K562 (cell line): ENCODE data around the gene CAPS.

ENCODE experiments used
- ATF1 ChIP-seq, 2 experiments: fragments of 450-650 bp in 1 of 2; IDR thresholded peaks; 2 replicates each; pipeline ENCODE4 v1.6.1; 2016; ENCODE audit warnings: missing compliant biosample characterization in 1 of 2, missing genetic modification characterization in 1 of 2
- BRCA1 ChIP-seq, 2 experiments: fragments of 450-650 bp in 1 of 2; sonication (generic) in 1 of 2; formaldehyde crosslinking in 1 of 2; IDR thresholded peaks; 2 replicates each; pipeline versions ENCODE4 v1.5.0 to v1.6.1; 2017 to 2020; ENCODE audit warnings: mild to moderate bottlenecking in 1 of 2, missing genetic modification reagents in 1 of 2
- DPF2 ChIP-seq: fragments of 450-650 bp; IDR thresholded peaks from 2 replicates; pipeline ENCODE4 v1.6.1; 2016
- MIER1 ChIP-seq: fragments of 450-650 bp; IDR thresholded peaks from 2 replicates; pipeline ENCODE4 v1.6.1; 2016; ENCODE audit warnings: antibody characterized with exemption, mild to moderate bottlenecking, low read depth
- RFX5 ChIP-seq: IDR thresholded peaks from 2 replicates; pipeline ENCODE4 v1.6.1; 2011; ENCODE audit warnings: low read depth, mild to moderate bottlenecking, improper control_type of control experiment, low read length
- SREBF1 ChIP-seq: fragments of 150-350 bp; IDR thresholded peaks from 2 replicates; pipeline ENCODE4 v1.6.1; 2014; ENCODE audit warnings: antibody characterized with exemption, low read depth, low read length, borderline replicate concordance
- YY1 ChIP-seq, 3 experiments: IDR thresholded peaks; 2 replicates each; pipeline ENCODE4 v1.6.1; 2011; ENCODE audit warnings: low read length in 2 of 3, mild to moderate bottlenecking in 2 of 3, moderate library complexity in 2 of 3, borderline replicate concordance in 1 of 3, control low read depth in 1 of 3, low read depth in 1 of 3; ENCODE audit not compliant: insufficient read depth in 3 of 3, insufficient replicate concordance in 2 of 3, control insufficient read depth in 1 of 3, insufficient read length in 1 of 3; ENCODE audit errors: extremely low read depth in 1 of 3
- ZC3H11A ChIP-seq: IDR thresholded peaks from 2 replicates; pipeline ENCODE4 v1.6.1; 2012; ENCODE audit warnings: low read depth, low read length, improper control_type of control experiment
- TF ChIP-seq, protein P1 (sequence below), 3 experiments: IDR thresholded peaks in 2 of 3; conservative IDR thresholded peaks in 1 of 3; 2 replicates each; pipeline ENCODE4 v1.5.1; 2011 to 2012; ENCODE audit warnings: low read length in 3 of 3, mild to moderate bottlenecking in 3 of 3, control low read depth in 2 of 3, improper control_type of control experiment in 1 of 3, inconsistent platforms in 1 of 3, low read depth in 1 of 3, mixed read lengths in 1 of 3, moderate library complexity in 1 of 3; ENCODE audit not compliant: insufficient read depth in 2 of 3
- TF ChIP-seq, protein P2 (sequence below), 2 experiments: IDR thresholded peaks; 2 replicates each; pipeline ENCODE4 v1.6.1; 2011; ENCODE audit warnings: borderline replicate concordance in 1 of 2, control low read depth in 1 of 2, low read depth in 1 of 2, low read length in 1 of 2, mild to moderate bottlenecking in 1 of 2, mixed read lengths in 1 of 2, moderate library complexity in 1 of 2; ENCODE audit not compliant: insufficient read depth in 1 of 2, insufficient read length in 1 of 2, poor library complexity in 1 of 2, severe bottlenecking in 1 of 2; ENCODE audit errors: extremely low read depth in 1 of 2
- TF ChIP-seq, protein P3 (sequence below): IDR thresholded peaks from 3 replicates; pipeline ENCODE4 v1.6.1; 2011; ENCODE audit warnings: borderline replicate concordance, mild to moderate bottlenecking, moderate library complexity; ENCODE audit not compliant: insufficient read length; ENCODE audit errors: extremely low read depth
- TF ChIP-seq, protein P4 (sequence below): fragments of 450-650 bp; IDR thresholded peaks from 2 replicates; pipeline ENCODE4 v1.6.1; 2016; ENCODE audit warnings: low read depth
- TF ChIP-seq, protein P5 (sequence below): fragments of 250-450 bp; sonication (Bioruptor Pico); IDR thresholded peaks from 2 replicates; pipeline ENCODE4 v1.9.0; 2021; ENCODE audit warnings: mild to moderate bottlenecking

DNA sequence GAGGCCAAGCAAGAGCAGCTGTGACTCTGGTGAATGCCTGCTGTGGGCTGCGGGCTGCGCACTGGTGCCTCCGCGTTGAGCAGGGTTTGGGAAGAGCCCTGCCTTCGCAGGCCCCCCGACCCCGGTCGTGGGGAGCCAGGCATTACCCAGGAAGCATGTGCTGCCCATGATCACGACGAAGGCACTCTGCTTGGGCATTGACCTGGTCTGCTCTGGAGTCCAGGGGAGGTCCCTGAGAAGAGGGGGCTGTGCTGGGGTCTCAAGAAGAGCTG is 44.7 kb downstream of the CAPS start:
- TF ChIP-seq, protein P1, sequence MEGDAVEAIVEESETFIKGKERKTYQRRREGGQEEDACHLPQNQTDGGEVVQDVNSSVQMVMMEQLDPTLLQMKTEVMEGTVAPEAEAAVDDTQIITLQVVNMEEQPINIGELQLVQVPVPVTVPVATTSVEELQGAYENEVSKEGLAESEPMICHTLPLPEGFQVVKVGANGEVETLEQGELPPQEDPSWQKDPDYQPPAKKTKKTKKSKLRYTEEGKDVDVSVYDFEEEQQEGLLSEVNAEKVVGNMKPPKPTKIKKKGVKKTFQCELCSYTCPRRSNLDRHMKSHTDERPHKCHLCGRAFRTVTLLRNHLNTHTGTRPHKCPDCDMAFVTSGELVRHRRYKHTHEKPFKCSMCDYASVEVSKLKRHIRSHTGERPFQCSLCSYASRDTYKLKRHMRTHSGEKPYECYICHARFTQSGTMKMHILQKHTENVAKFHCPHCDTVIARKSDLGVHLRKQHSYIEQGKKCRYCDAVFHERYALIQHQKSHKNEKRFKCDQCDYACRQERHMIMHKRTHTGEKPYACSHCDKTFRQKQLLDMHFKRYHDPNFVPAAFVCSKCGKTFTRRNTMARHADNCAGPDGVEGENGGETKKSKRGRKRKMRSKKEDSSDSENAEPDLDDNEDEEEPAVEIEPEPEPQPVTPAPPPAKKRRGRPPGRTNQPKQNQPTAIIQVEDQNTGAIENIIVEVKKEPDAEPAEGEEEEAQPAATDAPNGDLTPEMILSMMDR (IDR thresholded peaks at IDR 0.05 in 2 of 3, conservative IDR thresholded peaks at IDR 0.05 in 1 of 3; ENCODE audit: insufficient read depth in 2 of 3, low read depth in 1 of 3, low read length in 3 of 3), result no peak
- TF ChIP-seq SREBF1 (no peak), ZC3H11A (no peak), ATF1 (CRISPR knock-in tag; IDR thresholded peaks at IDR 0.05) (no peak), ATF1 (tag; IDR thresholded peaks at IDR 0.05) (no peak), RFX5 (no peak), YY1 (IDR thresholded peaks at IDR 0.05; ENCODE audit: borderline replicate concordance in 1 of 3, control insufficient read depth in 1 of 3, extremely low read depth in 1 of 3, insufficient read depth in 3 of 3, insufficient read length in 1 of 3, insufficient replicate concordance in 2 of 3, low read depth in 1 of 3, low read length in 2 of 3) (no peak), BRCA1 (IDR thresholded peaks at IDR 0.05) (no peak), BRCA1 (CRISPR knock-in tag; IDR thresholded peaks at IDR 0.05) (no peak), MIER1 (no peak), DPF2 (no peak)
- TF ChIP-seq, protein P2, sequence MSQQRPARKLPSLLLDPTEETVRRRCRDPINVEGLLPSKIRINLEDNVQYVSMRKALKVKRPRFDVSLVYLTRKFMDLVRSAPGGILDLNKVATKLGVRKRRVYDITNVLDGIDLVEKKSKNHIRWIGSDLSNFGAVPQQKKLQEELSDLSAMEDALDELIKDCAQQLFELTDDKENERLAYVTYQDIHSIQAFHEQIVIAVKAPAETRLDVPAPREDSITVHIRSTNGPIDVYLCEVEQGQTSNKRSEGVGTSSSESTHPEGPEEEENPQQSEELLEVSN (IDR thresholded peaks at IDR 0.05; ENCODE audit: borderline replicate concordance in 1 of 2, extremely low read depth in 1 of 2, insufficient read depth in 1 of 2, insufficient read length in 1 of 2, low read depth in 1 of 2, low read length in 1 of 2, poor library complexity in 1 of 2, severe bottlenecking in 1 of 2), result no peak
- TF ChIP-seq, protein P3, sequence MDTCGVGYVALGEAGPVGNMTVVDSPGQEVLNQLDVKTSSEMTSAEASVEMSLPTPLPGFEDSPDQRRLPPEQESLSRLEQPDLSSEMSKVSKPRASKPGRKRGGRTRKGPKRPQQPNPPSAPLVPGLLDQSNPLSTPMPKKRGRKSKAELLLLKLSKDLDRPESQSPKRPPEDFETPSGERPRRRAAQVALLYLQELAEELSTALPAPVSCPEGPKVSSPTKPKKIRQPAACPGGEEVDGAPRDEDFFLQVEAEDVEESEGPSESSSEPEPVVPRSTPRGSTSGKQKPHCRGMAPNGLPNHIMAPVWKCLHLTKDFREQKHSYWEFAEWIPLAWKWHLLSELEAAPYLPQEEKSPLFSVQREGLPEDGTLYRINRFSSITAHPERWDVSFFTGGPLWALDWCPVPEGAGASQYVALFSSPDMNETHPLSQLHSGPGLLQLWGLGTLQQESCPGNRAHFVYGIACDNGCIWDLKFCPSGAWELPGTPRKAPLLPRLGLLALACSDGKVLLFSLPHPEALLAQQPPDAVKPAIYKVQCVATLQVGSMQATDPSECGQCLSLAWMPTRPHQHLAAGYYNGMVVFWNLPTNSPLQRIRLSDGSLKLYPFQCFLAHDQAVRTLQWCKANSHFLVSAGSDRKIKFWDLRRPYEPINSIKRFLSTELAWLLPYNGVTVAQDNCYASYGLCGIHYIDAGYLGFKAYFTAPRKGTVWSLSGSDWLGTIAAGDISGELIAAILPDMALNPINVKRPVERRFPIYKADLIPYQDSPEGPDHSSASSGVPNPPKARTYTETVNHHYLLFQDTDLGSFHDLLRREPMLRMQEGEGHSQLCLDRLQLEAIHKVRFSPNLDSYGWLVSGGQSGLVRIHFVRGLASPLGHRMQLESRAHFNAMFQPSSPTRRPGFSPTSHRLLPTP, result no peak
- TF ChIP-seq, protein P4, sequence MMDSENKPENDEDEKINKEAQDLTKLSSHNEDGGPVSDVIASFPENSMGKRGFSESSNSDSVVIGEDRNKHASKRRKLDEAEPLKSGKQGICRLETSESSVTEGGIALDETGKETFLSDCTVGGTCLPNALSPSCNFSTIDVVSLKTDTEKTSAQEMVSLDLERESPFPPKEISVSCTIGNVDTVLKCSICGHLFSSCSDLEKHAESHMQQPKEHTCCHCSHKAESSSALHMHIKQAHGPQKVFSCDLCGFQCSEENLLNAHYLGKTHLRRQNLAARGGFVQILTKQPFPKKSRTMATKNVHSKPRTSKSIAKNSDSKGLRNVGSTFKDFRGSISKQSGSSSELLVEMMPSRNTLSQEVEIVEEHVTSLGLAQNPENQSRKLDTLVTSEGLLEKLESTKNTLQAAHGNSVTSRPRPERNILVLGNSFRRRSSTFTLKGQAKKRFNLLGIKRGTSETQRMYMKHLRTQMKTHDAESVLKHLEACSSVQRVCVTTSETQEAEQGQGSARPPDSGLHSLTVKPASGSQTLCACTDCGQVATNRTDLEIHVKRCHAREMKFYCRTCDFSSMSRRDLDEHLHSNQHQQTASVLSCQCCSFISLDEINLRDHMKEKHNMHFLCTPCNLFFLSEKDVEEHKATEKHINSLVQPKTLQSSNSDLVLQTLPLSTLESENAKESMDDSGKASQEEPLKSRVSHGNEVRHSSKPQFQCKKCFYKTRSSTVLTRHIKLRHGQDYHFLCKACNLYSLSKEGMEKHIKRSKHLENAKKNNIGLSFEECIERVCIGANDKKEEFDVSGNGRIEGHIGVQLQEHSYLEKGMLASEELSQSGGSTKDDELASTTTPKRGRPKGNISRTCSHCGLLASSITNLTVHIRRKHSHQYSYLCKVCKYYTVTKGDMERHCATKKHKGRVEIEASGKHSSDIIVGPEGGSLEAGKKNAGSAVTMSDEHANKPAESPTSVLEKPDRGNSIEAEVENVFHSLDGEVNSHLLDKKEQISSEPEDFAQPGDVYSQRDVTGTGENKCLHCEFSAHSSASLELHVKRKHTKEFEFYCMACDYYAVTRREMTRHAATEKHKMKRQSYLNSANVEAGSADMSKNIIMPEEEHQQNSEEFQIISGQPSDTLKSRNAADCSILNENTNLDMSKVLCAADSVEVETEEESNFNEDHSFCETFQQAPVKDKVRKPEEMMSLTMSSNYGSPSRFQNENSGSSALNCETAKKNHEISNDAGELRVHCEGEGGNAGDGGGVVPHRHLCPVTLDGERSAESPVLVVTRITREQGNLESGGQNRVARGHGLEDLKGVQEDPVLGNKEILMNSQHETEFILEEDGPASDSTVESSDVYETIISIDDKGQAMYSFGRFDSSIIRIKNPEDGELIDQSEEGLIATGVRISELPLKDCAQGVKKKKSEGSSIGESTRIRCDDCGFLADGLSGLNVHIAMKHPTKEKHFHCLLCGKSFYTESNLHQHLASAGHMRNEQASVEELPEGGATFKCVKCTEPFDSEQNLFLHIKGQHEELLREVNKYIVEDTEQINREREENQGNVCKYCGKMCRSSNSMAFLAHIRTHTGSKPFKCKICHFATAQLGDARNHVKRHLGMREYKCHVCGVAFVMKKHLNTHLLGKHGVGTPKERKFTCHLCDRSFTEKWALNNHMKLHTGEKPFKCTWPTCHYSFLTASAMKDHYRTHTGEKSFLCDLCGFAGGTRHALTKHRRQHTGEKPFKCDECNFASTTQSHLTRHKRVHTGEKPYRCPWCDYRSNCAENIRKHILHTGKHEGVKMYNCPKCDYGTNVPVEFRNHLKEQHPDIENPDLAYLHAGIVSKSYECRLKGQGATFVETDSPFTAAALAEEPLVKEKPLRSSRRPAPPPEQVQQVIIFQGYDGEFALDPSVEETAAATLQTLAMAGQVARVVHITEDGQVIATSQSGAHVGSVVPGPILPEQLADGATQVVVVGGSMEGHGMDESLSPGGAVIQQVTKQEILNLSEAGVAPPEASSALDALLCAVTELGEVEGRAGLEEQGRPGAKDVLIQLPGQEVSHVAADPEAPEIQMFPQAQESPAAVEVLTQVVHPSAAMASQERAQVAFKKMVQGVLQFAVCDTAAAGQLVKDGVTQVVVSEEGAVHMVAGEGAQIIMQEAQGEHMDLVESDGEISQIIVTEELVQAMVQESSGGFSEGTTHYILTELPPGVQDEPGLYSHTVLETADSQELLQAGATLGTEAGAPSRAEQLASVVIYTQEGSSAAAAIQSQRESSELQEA, result no peak
- TF ChIP-seq, protein P5, sequence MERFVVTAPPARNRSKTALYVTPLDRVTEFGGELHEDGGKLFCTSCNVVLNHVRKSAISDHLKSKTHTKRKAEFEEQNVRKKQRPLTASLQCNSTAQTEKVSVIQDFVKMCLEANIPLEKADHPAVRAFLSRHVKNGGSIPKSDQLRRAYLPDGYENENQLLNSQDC (CRISPR knock-in tag), result no peak
